Endothelial cell of umbilical vein (primary cell): Measurements from ENCODE around the gene KRTAP10-7. TPM values are rescaled to one million over a fixed set of nuclear protein-coding genes. Genes with fewer than 3 reads are reported as not detected.
"Not testable (repeated sequence)": the region's sequence is repeated elsewhere in the genome, so short reads cannot be mapped to it uniquely, and the experiment has no call there.

Experiments
- BruUV-seq: library from RNA; stranded (reverse); fragments of 400-500 nt; replicated peaks from 2 replicates; lab custom pipeline; 2021; lab: Mats Ljungman, UMichigan
- CTCF ChIA-PET: fragments of 300-600, 350-600 bp; sonication (Branson Sonifier 250); formaldehyde crosslinking; loops from one replicate; lab custom pipeline; 2021; ENCODE audit warnings: antibody characterized with exemption, inconsistent platforms; lab: Charles Lee
- POLR2A ChIA-PET: fragments of 300-600, 350-600 bp; sonication (Branson Sonifier 250); formaldehyde crosslinking; loops from one replicate; lab custom pipeline; 2021; ENCODE audit warnings: antibody characterized with exemption, inconsistent platforms; lab: Charles Lee
- DNase-seq: peaks from one replicate; pipeline ENCODE4 v3.0.0-alpha.2; 2011; ENCODE audit warnings: low read depth, low spot score
- FAIRE-seq: peaks from 2 replicates; lab custom pipeline; 2011; peaks lifted over from hg19 to GRCh38; lab: Jason Lieb, UNC
- H2AFZ ChIP-seq: 2 replicates; pipeline ENCODE4 v1.6.0; 2012; ENCODE audit warnings: low read depth, low read length, control low read depth, inconsistent platforms
- H3K27ac ChIP-seq: 2 replicates; pipeline ENCODE4 v1.5.1; 2011; ENCODE audit warnings: low read depth, mild to moderate bottlenecking, control low read depth, low read length, moderate library complexity; ENCODE audit not compliant: insufficient read depth
- H3K27me3 ChIP-seq, 2 experiments: 2 replicates each; pipeline versions ENCODE4 v1.6.0 to v1.6.1; 2011; ENCODE audit warnings: low read length in 2 of 2, mixed read lengths in 1 of 2; ENCODE audit not compliant: control insufficient read depth in 2 of 2, insufficient read depth in 2 of 2
- H3K36me3 ChIP-seq, 2 experiments: 2 replicates in 1 of 2; 3 replicates in 1 of 2; pipeline ENCODE4 v1.5.1; 2011; ENCODE audit warnings: low read length in 2 of 2, mild to moderate bottlenecking in 1 of 2, moderate library complexity in 1 of 2; ENCODE audit not compliant: control insufficient read depth in 2 of 2, insufficient read depth in 2 of 2; ENCODE audit errors: extremely low read depth in 1 of 2
- H3K4me1 ChIP-seq: 3 replicates; pipeline ENCODE4 v1.5.1; 2011; ENCODE audit warnings: mild to moderate bottlenecking, low read length; ENCODE audit not compliant: control insufficient read depth, insufficient read depth; ENCODE audit errors: extremely low read depth
- H3K4me2 ChIP-seq: 2 replicates; pipeline ENCODE4 v1.6.1; 2011; ENCODE audit warnings: low read length, control low read depth, mixed read lengths; ENCODE audit not compliant: insufficient read depth
- H3K4me3 ChIP-seq, 3 experiments: fragments of 200-600 bp in 1 of 3; sonication (generic), shearing (Covaris generic) in 1 of 3; replicated peaks in 1 of 3; 2 replicates each; pipeline ENCODE4 v1.5.1; 2011 to 2016; ENCODE audit warnings: control low read depth in 3 of 3, low read length in 3 of 3, mild to moderate bottlenecking in 2 of 3, inconsistent platforms in 1 of 3, low read depth in 1 of 3, moderate library complexity in 1 of 3; ENCODE audit not compliant: insufficient read depth in 1 of 3
- H3K79me2 ChIP-seq: 2 replicates; pipeline ENCODE4 v1.6.0; 2012; ENCODE audit warnings: low read length, inconsistent platforms; ENCODE audit not compliant: control insufficient read depth, insufficient read depth
- H3K9ac ChIP-seq: replicated peaks from 2 replicates; pipeline ENCODE3; 2011; ENCODE audit warnings: low read length, control low read depth; ENCODE audit not compliant: insufficient read depth; ENCODE audit errors: extremely low read depth
- H3K9me1 ChIP-seq: replicated peaks from 3 replicates; pipeline ENCODE4 v1.6.0; 2011; ENCODE audit warnings: mild to moderate bottlenecking, low read length; ENCODE audit not compliant: control insufficient read depth, insufficient read depth; ENCODE audit errors: extremely low read depth
- H3K9me3 ChIP-seq: replicated peaks from 2 replicates; pipeline ENCODE4 v1.5.1; 2012; ENCODE audit warnings: low read length, inconsistent platforms; ENCODE audit not compliant: control insufficient read depth, insufficient read depth
- H4K20me1 ChIP-seq: replicated peaks from 2 replicates; pipeline ENCODE3; 2011; ENCODE audit warnings: mild to moderate bottlenecking, low read length; ENCODE audit not compliant: control insufficient read depth, insufficient read depth; ENCODE audit errors: extremely low read depth
- EZH2 ChIP-seq: IDR thresholded peaks from 2 replicates; pipeline ENCODE4 v1.6.1; 2012; ENCODE audit warnings: borderline replicate concordance, low read depth, mild to moderate bottlenecking, moderate library complexity, low read length, inconsistent platforms; ENCODE audit not compliant: severe bottlenecking
- FOS ChIP-seq: IDR thresholded peaks from 2 replicates; pipeline ENCODE4 v1.6.1; 2011; ENCODE audit warnings: mild to moderate bottlenecking, low read length, moderate library complexity, borderline replicate concordance; ENCODE audit not compliant: insufficient read depth
- GATA2 ChIP-seq: IDR thresholded peaks from 2 replicates; pipeline ENCODE4 v1.7.0; 2011; ENCODE audit warnings: low read depth, mild to moderate bottlenecking, moderate library complexity, mixed read lengths, low read length; ENCODE audit not compliant: insufficient read length, insufficient read depth
- JUN ChIP-seq: IDR thresholded peaks from 2 replicates; pipeline ENCODE4 v1.6.1; 2011; ENCODE audit warnings: borderline replicate concordance, low read depth; ENCODE audit not compliant: insufficient read length, insufficient read depth
- MAX ChIP-seq: IDR thresholded peaks from 2 replicates; pipeline ENCODE4 v1.6.1; 2011; ENCODE audit not compliant: insufficient read depth, insufficient read length
- POLR2A ChIP-seq: IDR thresholded peaks from 2 replicates; pipeline ENCODE4 v1.6.1; 2012; ENCODE audit warnings: low read depth, mild to moderate bottlenecking, control low read depth, low read length
- POLR2AphosphoS5 ChIP-seq: IDR thresholded peaks from 2 replicates; pipeline ENCODE4 v1.6.1; 2012; ENCODE audit warnings: low read depth, mild to moderate bottlenecking, control low read depth, low read length, moderate library complexity; ENCODE audit not compliant: insufficient read depth
- dilution Hi-C: fragments of 300-500 bp; cut with MboI; formaldehyde crosslinking; loops from one replicate; pipeline ENCODE4 v1.15.0; 2019; ENCODE audit warnings: low sequenced_read_pairs; ENCODE audit not compliant: extremely low pct_ligation_motif_present
- intact Hi-C: fragments of 100-400 bp; cut with micrococcal nuclease; formaldehyde crosslinking; loops from one replicate; pipeline ENCODE4 v1.10.0; 2022
- polyA plus RNA-seq, 4 experiments: library from polyadenylated mRNA; depleted of rRNA in 3 of 4; stranded (reverse) in 3 of 4; unstranded in 1 of 4; fragments of >200 nt; gene quantifications; 2 replicates each; pipeline versions ENCODE4 v1.2.1 to v1.2.3, GENCODE V29; 2011 to 2012; ENCODE audit warnings: missing spikeins in 1 of 4
- total RNA-seq: library from RNA; stranded (reverse); gene quantifications from 2 replicates; pipeline ENCODE4 v1.2.3, GENCODE V29; 2021
- TF ChIP-seq, protein P1 (sequence below), 2 donors: IDR thresholded peaks; 1 replicate in 1 of 2; 2 replicates in 1 of 2; pipeline ENCODE4 v1.5.1; 2011; ENCODE audit warnings: low read length in 2 of 2, mild to moderate bottlenecking in 2 of 2, moderate library complexity in 2 of 2, control low read depth in 1 of 2, inconsistent platforms in 1 of 2, low read depth in 1 of 2; ENCODE audit not compliant: insufficient read depth in 1 of 2; ENCODE audit errors: extremely low read depth in 1 of 2

KRTAP10-7 gene
- total and polyA plus RNA-seq, 2 donors (not counting 3 experiments of a cell fraction or from before 2014, with no cell fraction given): not detected

- H3K9ac ChIP-seq, H3K36me3 ChIP-seq, BruUV-seq, H2AFZ ChIP-seq, FAIRE-seq, H3K9me1 ChIP-seq, H3K27ac ChIP-seq, H4K20me1 ChIP-seq, H3K27me3 ChIP-seq, intact Hi-C loops, CTCF ChIA-PET, dilution Hi-C loops, DNase-seq, H3K4me2 ChIP-seq, H3K79me2 ChIP-seq, H3K4me3 ChIP-seq, H3K9me3 ChIP-seq, POLR2A ChIA-PET, H3K4me1 ChIP-seq: not testable (repeated sequence)
These were observed 38.3 kb downstream of the KRTAP10-7 start for GRCh38 chr21:44638506-44639330.

GRCh38 chr21:44639331-44639655 is 38.9 kb downstream of the KRTAP10-7 start:
- Histone ChIP-seq H3K4me2 (no peak overlapping the region), H3K27me3 (no peaks in the 10 kb centered on the region), H2AFZ (no peak overlapping the region), H4K20me1 (no peaks in the 10 kb centered on the region), H3K4me1 (no peaks in the 10 kb centered on the region), H3K79me2 (no peaks in the 10 kb centered on the region), H3K9ac (no peak overlapping the region), H3K27ac (no peak overlapping the region), H3K4me3 (no peak overlapping the region), H3K9me1 (no peaks in the 10 kb centered on the region), H3K9me3 (no peaks in the 10 kb centered on the region), H3K36me3 (no peaks in the 10 kb centered on the region)
- DNase-seq: no peak
- TF ChIP-seq EZH2 (no peak), FOS (no peak), JUN (no peak), POLR2AphosphoS5 (no peak), GATA2 (no peak), MAX (no peak), POLR2A (no peak)
- TF ChIP-seq, protein P1, sequence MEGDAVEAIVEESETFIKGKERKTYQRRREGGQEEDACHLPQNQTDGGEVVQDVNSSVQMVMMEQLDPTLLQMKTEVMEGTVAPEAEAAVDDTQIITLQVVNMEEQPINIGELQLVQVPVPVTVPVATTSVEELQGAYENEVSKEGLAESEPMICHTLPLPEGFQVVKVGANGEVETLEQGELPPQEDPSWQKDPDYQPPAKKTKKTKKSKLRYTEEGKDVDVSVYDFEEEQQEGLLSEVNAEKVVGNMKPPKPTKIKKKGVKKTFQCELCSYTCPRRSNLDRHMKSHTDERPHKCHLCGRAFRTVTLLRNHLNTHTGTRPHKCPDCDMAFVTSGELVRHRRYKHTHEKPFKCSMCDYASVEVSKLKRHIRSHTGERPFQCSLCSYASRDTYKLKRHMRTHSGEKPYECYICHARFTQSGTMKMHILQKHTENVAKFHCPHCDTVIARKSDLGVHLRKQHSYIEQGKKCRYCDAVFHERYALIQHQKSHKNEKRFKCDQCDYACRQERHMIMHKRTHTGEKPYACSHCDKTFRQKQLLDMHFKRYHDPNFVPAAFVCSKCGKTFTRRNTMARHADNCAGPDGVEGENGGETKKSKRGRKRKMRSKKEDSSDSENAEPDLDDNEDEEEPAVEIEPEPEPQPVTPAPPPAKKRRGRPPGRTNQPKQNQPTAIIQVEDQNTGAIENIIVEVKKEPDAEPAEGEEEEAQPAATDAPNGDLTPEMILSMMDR (IDR thresholded peaks at IDR 0.05; ENCODE audit: extremely low read depth in 1 of 2, insufficient read depth in 1 of 2, low read depth in 1 of 2, low read length in 2 of 2): no peak
- intact Hi-C loops: no loop called here
- ChIA-PET POLR2A (no interaction called here), CTCF (no interaction called here)
- no peak for FAIRE-seq
- dilution Hi-C loops: no loop called here
- no TSS peak for BruUV-seq
